Breast epithelium (tissue), 4 donors: ENCODE results near the gene ZNF580. TPM values are rescaled to one million over a fixed set of nuclear protein-coding genes. Genes with fewer than 3 reads are reported as not detected.

ENCODE experiments used
- DNase-seq, 2 donors: peaks; one replicate each; pipeline ENCODE4 v3.0.0-alpha.2; 2019; ENCODE audit warnings: low spot score in 2 of 2
- H3K27ac ChIP-seq, 2 donors: fragments of 200-600 bp; sonication (generic) in 1 of 2; one replicate each; pipeline ENCODE4 v1.5.1; 2016 to 2019; ENCODE audit warnings: mild to moderate bottlenecking in 1 of 2
- H3K27me3 ChIP-seq, 2 donors: fragments of 200-600 bp; sonication (generic) in 1 of 2; one replicate each; pipeline versions ENCODE4 v1.5.1 to v1.6.0; 2017 to 2019; ENCODE audit warnings: control low read depth in 1 of 2, mild to moderate bottlenecking in 1 of 2
- H3K36me3 ChIP-seq: fragments of 200-600 bp; one replicate; pipeline ENCODE4 v1.5.1; 2019
- H3K4me1 ChIP-seq, 2 donors: fragments of 200-600 bp; sonication (generic); one replicate each; pipeline ENCODE4 v1.5.1; 2016 to 2019; ENCODE audit warnings: control low read depth in 1 of 2
- H3K4me3 ChIP-seq, 3 donors: fragments of 200-600 bp; sonication (generic); 1 replicate in 2 of 3; 2 replicates in 1 of 3; pipeline ENCODE4 v1.5.1; 2016 to 2019; ENCODE audit warnings: mild to moderate bottlenecking in 3 of 3, moderate library complexity in 2 of 3
- H3K9me3 ChIP-seq, 2 donors: fragments of 200-600 bp; sonication (generic) in 1 of 2; one replicate each; pipeline ENCODE4 v1.5.1; 2016 to 2019; ENCODE audit warnings: control low read depth in 1 of 2
- CTCF ChIP-seq, 3 donors: fragments of 450-650 bp; IDR thresholded peaks; one replicate each; pipeline ENCODE4 v1.5.1; 2016 to 2017; ENCODE audit warnings: antibody characterized with exemption in 3 of 3, mild to moderate bottlenecking in 3 of 3, moderate library complexity in 3 of 3
- POLR2A ChIP-seq: fragments of 450-650 bp; IDR thresholded peaks from one replicate; pipeline ENCODE4 v1.6.1; 2016; ENCODE audit warnings: antibody characterized with exemption, mild to moderate bottlenecking, moderate library complexity
- POLR2AphosphoS5 ChIP-seq, 3 donors: sonication (generic); formaldehyde crosslinking; IDR thresholded peaks; one replicate each; pipeline ENCODE4 v1.6.1; 2017; ENCODE audit warnings: antibody characterized with exemption in 3 of 3
- intact Hi-C: fragments of 100-400 bp; cut with DNase I; formaldehyde crosslinking; loops from one replicate; pipeline ENCODE4 v1.15.1; 2023; ENCODE audit warnings: low total_unique reads
- total RNA-seq, 3 donors: library from RNA; depleted of rRNA; stranded (reverse); fragments of >200 nt; gene quantifications; one replicate each; pipeline ENCODE4 v1.1.0, GENCODE V29; 2016

ZNF580 gene
- total RNA-seq, 3 donors from 2014 or later = 21.0 to 24.3 (median 22.4) TPM

- Histone ChIP-seq H3K27ac (peak overlapping the region; percentile 100), H3K4me1 (peaks cover 16 to 18% of the 10 kb centered on the region in 2 donors), H3K36me3 (no peaks in the 10 kb centered on the region), H3K27me3 (no peaks in the 10 kb centered on the region), H3K9me3 (no peaks in the 10 kb centered on the region), H3K4me3 (no peak overlapping the region)
- DNase-seq = no peak
- intact Hi-C loops = no loop called here
- TF ChIP-seq POLR2A (no peak), CTCF (IDR thresholded peaks at IDR 0.05) (no peak), POLR2AphosphoS5 (IDR thresholded peaks at IDR 0.05) (no peak)
These were observed 11.7 kb downstream of the ZNF580 start for GRCh38 chr19:55652311-55653128.

GRCh38 chr19:55653651-55654322 is 13.0 kb downstream of the ZNF580 start:
- Histone ChIP-seq H3K36me3 (no peaks in the 10 kb centered on the region), H3K27me3 (no peaks in the 10 kb centered on the region), H3K4me3 (peak overlapping the region; percentile 82 to 96 (median 91)), H3K27ac (peak overlapping the region; percentile 100), H3K4me1 (peaks cover 18 to 30% of the 10 kb centered on the region in 2 donors), H3K9me3 (no peaks in the 10 kb centered on the region)
- intact Hi-C loops = no loop called here
- DNase-seq = peak; percentile 96 to 98
- TF ChIP-seq POLR2AphosphoS5 (IDR thresholded peaks at IDR 0.05) (peak; percentile 50 to 93 (median 86)), CTCF (IDR thresholded peaks at IDR 0.05) (peak; percentile 99 to 100 (median 100)), POLR2A (peak; percentile 96)

GRCh38 chr19:55654323-55654867 is 13.6 kb downstream of the ZNF580 start:
- peak; percentile 99 for DNase-seq
- TF ChIP-seq POLR2AphosphoS5 (IDR thresholded peaks at IDR 0.05) = peak in 1 of 3 donors; percentile 18
- TF ChIP-seq CTCF (IDR thresholded peaks at IDR 0.05) = no peak
- no peak for TF ChIP-seq POLR2A
- Histone ChIP-seq H3K27me3 (no peaks in the 10 kb centered on the region), H3K4me3 (peak overlapping the region; percentile 82 to 96 (median 91)), H3K27ac (peak overlapping the region; percentile 100), H3K36me3 (no peaks in the 10 kb centered on the region), H3K9me3 (no peaks in the 10 kb centered on the region), H3K4me1 (peaks cover 19 to 36% of the 10 kb centered on the region in 2 donors)
- intact Hi-C loops = no loop called here

- Histone ChIP-seq H3K27ac (peak within 1 kb of the TSS; percentile 100), H3K9me3 (no peaks in the 10 kb centered on the region), H3K4me3 (peak within 1 kb of the TSS; percentile 82 to 96 (median 91)), H3K4me1 (peaks cover 19 to 37% of the 10 kb centered on the region in 2 donors), H3K27me3 (no peaks in the 10 kb centered on the region), H3K36me3 (peaks cover 4% of the 10 kb centered on the region)
- intact Hi-C loops = no loop called here
- peak; percentile 93 to 97 for DNase-seq
- TF ChIP-seq CTCF (IDR thresholded peaks at IDR 0.05) (no peak), POLR2AphosphoS5 (IDR thresholded peaks at IDR 0.05) (peak; percentile 69 to 90 (median 72)), POLR2A (peak; percentile 45)
These were observed 14.3 kb downstream of the ZNF580 start, which contains the start of gene U2AF2 for GRCh38 chr19:55654868-55655647. Gene U2AF2, plus strand, starts transcription at chr19:55655035. Its CDS starts 70 bp downstream, at chr19:55655105.
